Measurements from ENCODE around the gene RBM11.

The RBM11 gene

GRCh38 chr21:14245711-14246110, 29.8 kb downstream of the RBM11 start:
- Histone ChIP-seq H3K9me3 (ENCODE audit: control extremely low read depth in 1 of 5, control insufficient read depth in 4 of 5, insufficient read depth in 2 of 5, low read depth in 1 of 5, low read length in 4 of 5) (no peaks in the 10 kb centered on the region), H3K27me3 (replicated peaks in 2 of 5; ENCODE audit: control insufficient read depth in 4 of 5, insufficient read depth in 5 of 5, low read length in 4 of 5) (no peaks in the 10 kb centered on the region), H3K4me3 (ENCODE audit: control insufficient read depth in 1 of 7, extremely low read depth in 1 of 7, insufficient read depth in 4 of 7, low read depth in 2 of 7, low read length in 6 of 7) (no peak overlapping the region), H3K27ac (ENCODE audit: insufficient read depth in 1 of 2, low read depth in 1 of 2, low read length in 2 of 2, poor library complexity in 1 of 2, severe bottlenecking in 2 of 2) (no peak overlapping the region), H3K36me3 (ENCODE audit: control insufficient read depth in 4 of 4, insufficient read depth in 4 of 4, low read length in 3 of 4) (no peaks in the 10 kb centered on the region), H3K4me1 (ENCODE audit: control extremely low read depth in 1 of 4, control insufficient read depth in 4 of 4, insufficient read depth in 4 of 4, low read length in 3 of 4) (peaks cover 0 to 39% (median 5%) of the 10 kb centered on the region in 4 experiments)
- DNase-seq, result peak in 2 of 3 donors; percentile 58 to 64
- ChIA-PET POLR2A (no interaction called here), CTCF (interaction anchor here (0.8 to 1.3 kb wide), 3 partner anchors 13 to 1348 kb away, joined by 3 to 7 read pairs (median 3); no protein-coding TSS in a partner anchor)

- Histone ChIP-seq H3K4me3 (ENCODE audit: control insufficient read depth in 1 of 7, extremely low read depth in 1 of 7, insufficient read depth in 4 of 7, low read depth in 2 of 7, low read length in 6 of 7) (no peak overlapping the region), H3K4me1 (ENCODE audit: control extremely low read depth in 1 of 4, control insufficient read depth in 4 of 4, insufficient read depth in 4 of 4, low read length in 3 of 4) (peaks cover 0 to 5% (median 3%) of the 10 kb centered on the region in 4 experiments), H3K9me3 (ENCODE audit: control extremely low read depth in 1 of 5, control insufficient read depth in 4 of 5, insufficient read depth in 2 of 5, low read depth in 1 of 5, low read length in 4 of 5) (no peaks in the 10 kb centered on the region), H3K27me3 (replicated peaks in 2 of 5; ENCODE audit: control insufficient read depth in 4 of 5, insufficient read depth in 5 of 5, low read length in 4 of 5) (no peaks in the 10 kb centered on the region), H3K36me3 (ENCODE audit: control insufficient read depth in 4 of 4, insufficient read depth in 4 of 4, low read length in 3 of 4) (no peaks in the 10 kb centered on the region), H3K27ac (ENCODE audit: insufficient read depth in 1 of 2, low read depth in 1 of 2, low read length in 2 of 2, poor library complexity in 1 of 2, severe bottlenecking in 2 of 2) (no peak overlapping the region)
- no CpG with 5 or more reads among the region's 1 CpG for WGBS (ENCODE audit: insufficient coverage)
- CTCF ChIA-PET, result interaction anchor here (1.2 to 1.7 kb wide), 2 partner anchors 9 to 1340 kb away, joined by 3 to 5 read pairs; no protein-coding TSS in a partner anchor
- POLR2A ChIA-PET, result no interaction called here
- no peak for DNase-seq
Measured at GRCh38 chr21:14251336-14251735, 35.4 kb downstream of the RBM11 start.

GRCh38 chr21:14259747-14260146, 43.8 kb downstream of the RBM11 start:
- Histone ChIP-seq H3K4me3 (ENCODE audit: control insufficient read depth in 1 of 7, extremely low read depth in 1 of 7, insufficient read depth in 4 of 7, low read depth in 2 of 7, low read length in 6 of 7) (no peak overlapping the region), H3K36me3 (ENCODE audit: control insufficient read depth in 4 of 4, insufficient read depth in 4 of 4, low read length in 3 of 4) (no peaks in the 10 kb centered on the region), H3K9me3 (ENCODE audit: control extremely low read depth in 1 of 5, control insufficient read depth in 4 of 5, insufficient read depth in 2 of 5, low read depth in 1 of 5, low read length in 4 of 5) (no peaks in the 10 kb centered on the region), H3K27ac (ENCODE audit: insufficient read depth in 1 of 2, low read depth in 1 of 2, low read length in 2 of 2, poor library complexity in 1 of 2, severe bottlenecking in 2 of 2) (no peak overlapping the region), H3K27me3 (replicated peaks in 2 of 5; ENCODE audit: control insufficient read depth in 4 of 5, insufficient read depth in 5 of 5, low read length in 4 of 5) (no peaks in the 10 kb centered on the region), H3K4me1 (ENCODE audit: control extremely low read depth in 1 of 4, control insufficient read depth in 4 of 4, insufficient read depth in 4 of 4, low read length in 3 of 4) (no peaks in the 10 kb centered on the region)
- 25% methylated on average over 2 of the region's 3 CpGs for WGBS (ENCODE audit: insufficient coverage)
- DNase-seq, result peak; percentile 31 to 59 (median 56)
- ChIA-PET CTCF (interaction anchor here (0.9 to 2.9 kb wide), 10 partner anchors 9 to 1333 kb away, joined by 3 to 12 read pairs (median 4); no protein-coding TSS in a partner anchor), POLR2A (interaction anchor here (0.7 kb wide), 1 partner anchor 320 kb away, joined by 3 read pairs; no protein-coding TSS in a partner anchor)

- DNase-seq, result no peak
- H3K27ac ChIP-seq (ENCODE audit: insufficient read depth in 1 of 2, low read depth in 1 of 2, low read length in 2 of 2, poor library complexity in 1 of 2, severe bottlenecking in 2 of 2), result no peak overlapping the region
- H3K4me1 ChIP-seq (ENCODE audit: control extremely low read depth in 1 of 4, control insufficient read depth in 4 of 4, insufficient read depth in 4 of 4, low read length in 3 of 4), result no peaks in the 10 kb centered on the region
- no peak overlapping the region for H3K4me3 ChIP-seq (ENCODE audit: control insufficient read depth in 1 of 7, extremely low read depth in 1 of 7, insufficient read depth in 4 of 7, low read depth in 2 of 7, low read length in 6 of 7)
- no peaks in the 10 kb centered on the region for H3K36me3 ChIP-seq (ENCODE audit: control insufficient read depth in 4 of 4, insufficient read depth in 4 of 4, low read length in 3 of 4)
- H3K9me3 ChIP-seq (ENCODE audit: control extremely low read depth in 1 of 5, control insufficient read depth in 4 of 5, insufficient read depth in 2 of 5, low read depth in 1 of 5, low read length in 4 of 5), result no peaks in the 10 kb centered on the region
- no CpG with 5 or more reads among the region's 1 CpG for WGBS (ENCODE audit: insufficient coverage)
- POLR2A ChIA-PET, result interaction anchor here (0.7 kb wide), 1 partner anchor 320 kb away, joined by 3 read pairs; no protein-coding TSS in a partner anchor
- CTCF ChIA-PET, result interaction anchor here (0.9 to 2.9 kb wide), 10 partner anchors 9 to 1332 kb away, joined by 3 to 12 read pairs (median 4); no protein-coding TSS in a partner anchor
- no peaks in the 10 kb centered on the region for H3K27me3 ChIP-seq (replicated peaks in 2 of 5; ENCODE audit: control insufficient read depth in 4 of 5, insufficient read depth in 5 of 5, low read length in 4 of 5)
Measured at GRCh38 chr21:14260174-14260764, 44.3 kb downstream of the RBM11 start.

- no peak overlapping the region for H3K27ac ChIP-seq (ENCODE audit: insufficient read depth in 1 of 2, low read depth in 1 of 2, low read length in 2 of 2, poor library complexity in 1 of 2, severe bottlenecking in 2 of 2)
- no CpG with 5 or more reads among the region's 1 CpG for WGBS (ENCODE audit: insufficient coverage)
- ChIA-PET POLR2A (no interaction called here), CTCF (interaction anchor here (1.0 to 2.9 kb wide), 2 partner anchors 20 to 1331 kb away, joined by 3 to 12 read pairs; no protein-coding TSS in a partner anchor)
- H3K36me3 ChIP-seq (ENCODE audit: control insufficient read depth in 4 of 4, insufficient read depth in 4 of 4, low read length in 3 of 4), result no peaks in the 10 kb centered on the region
- no peaks in the 10 kb centered on the region for H3K9me3 ChIP-seq (ENCODE audit: control extremely low read depth in 1 of 5, control insufficient read depth in 4 of 5, insufficient read depth in 2 of 5, low read depth in 1 of 5, low read length in 4 of 5)
- no peaks in the 10 kb centered on the region for H3K4me1 ChIP-seq (ENCODE audit: control extremely low read depth in 1 of 4, control insufficient read depth in 4 of 4, insufficient read depth in 4 of 4, low read length in 3 of 4)
- no peaks in the 10 kb centered on the region for H3K27me3 ChIP-seq (replicated peaks in 2 of 5; ENCODE audit: control insufficient read depth in 4 of 5, insufficient read depth in 5 of 5, low read length in 4 of 5)
- DNase-seq, result no peak
- H3K4me3 ChIP-seq (ENCODE audit: control insufficient read depth in 1 of 7, extremely low read depth in 1 of 7, insufficient read depth in 4 of 7, low read depth in 2 of 7, low read length in 6 of 7), result no peak overlapping the region
Measured at GRCh38 chr21:14262039-14262438, 46.1 kb downstream of the RBM11 start.

GRCh38 chr21:14263879-14264278, 47.9 kb downstream of the RBM11 start:
- CTCF ChIA-PET, result no interaction called here
- WGBS (ENCODE audit: insufficient coverage), result 86% methylated on average over 1 of the region's 1 CpG
- Histone ChIP-seq H3K27me3 (replicated peaks in 2 of 5; ENCODE audit: control insufficient read depth in 4 of 5, insufficient read depth in 5 of 5, low read length in 4 of 5) (no peaks in the 10 kb centered on the region), H3K4me1 (ENCODE audit: control extremely low read depth in 1 of 4, control insufficient read depth in 4 of 4, insufficient read depth in 4 of 4, low read length in 3 of 4) (no peaks in the 10 kb centered on the region), H3K36me3 (ENCODE audit: control insufficient read depth in 4 of 4, insufficient read depth in 4 of 4, low read length in 3 of 4) (no peaks in the 10 kb centered on the region), H3K9me3 (ENCODE audit: control extremely low read depth in 1 of 5, control insufficient read depth in 4 of 5, insufficient read depth in 2 of 5, low read depth in 1 of 5, low read length in 4 of 5) (no peaks in the 10 kb centered on the region), H3K27ac (ENCODE audit: insufficient read depth in 1 of 2, low read depth in 1 of 2, low read length in 2 of 2, poor library complexity in 1 of 2, severe bottlenecking in 2 of 2) (no peak overlapping the region), H3K4me3 (ENCODE audit: control insufficient read depth in 1 of 7, extremely low read depth in 1 of 7, insufficient read depth in 4 of 7, low read depth in 2 of 7, low read length in 6 of 7) (no peak overlapping the region)
- POLR2A ChIA-PET, result no interaction called here
- DNase-seq, result no peak

GRCh38 chr21:14265023-14265422, 49.1 kb downstream of the RBM11 start:
- ChIA-PET POLR2A (no interaction called here), CTCF (no interaction called here)
- no peaks in the 10 kb centered on the region for H3K4me1 ChIP-seq (ENCODE audit: control extremely low read depth in 1 of 4, control insufficient read depth in 4 of 4, insufficient read depth in 4 of 4, low read length in 3 of 4)
- no peaks in the 10 kb centered on the region for H3K9me3 ChIP-seq (ENCODE audit: control extremely low read depth in 1 of 5, control insufficient read depth in 4 of 5, insufficient read depth in 2 of 5, low read depth in 1 of 5, low read length in 4 of 5)
- no peak overlapping the region for H3K4me3 ChIP-seq (ENCODE audit: control insufficient read depth in 1 of 7, extremely low read depth in 1 of 7, insufficient read depth in 4 of 7, low read depth in 2 of 7, low read length in 6 of 7)
- WGBS (ENCODE audit: insufficient coverage), result no CpG with 5 or more reads among the region's 2 CpGs
- DNase-seq, result no peak
- H3K27me3 ChIP-seq (replicated peaks in 2 of 5; ENCODE audit: control insufficient read depth in 4 of 5, insufficient read depth in 5 of 5, low read length in 4 of 5), result no peaks in the 10 kb centered on the region
- no peaks in the 10 kb centered on the region for H3K36me3 ChIP-seq (ENCODE audit: control insufficient read depth in 4 of 4, insufficient read depth in 4 of 4, low read length in 3 of 4)
- no peak overlapping the region for H3K27ac ChIP-seq (ENCODE audit: insufficient read depth in 1 of 2, low read depth in 1 of 2, low read length in 2 of 2, poor library complexity in 1 of 2, severe bottlenecking in 2 of 2)

All from common myeloid progenitor, CD34-positive (primary cell).